Caco-2 (cell line): ENCODE measurements around the gene NF2. TPM values are rescaled to one million over a fixed set of nuclear protein-coding genes. Genes with fewer than 3 reads are reported as not detected.

Experiments
- BruUV-seq: library from RNA; stranded (reverse); fragments of 400-500 nt; replicated peaks from 2 replicates; lab custom pipeline; 2021; lab: Mats Ljungman, UMichigan
- CTCF ChIA-PET: fragments of 300-600 bp; sonication (Branson Sonifier 250); formaldehyde crosslinking; loops from one replicate; lab custom pipeline; 2022; ENCODE audit warnings: antibody characterized with exemption; lab: Charles Lee
- POLR2A ChIA-PET: fragments of 300-600 bp; sonication (Branson Sonifier 250); formaldehyde crosslinking; loops from one replicate; lab custom pipeline; 2022; ENCODE audit warnings: antibody characterized with exemption; lab: Charles Lee
- DNase-seq, 2 experiments: peaks; one replicate each; pipeline versions ENCODE4 v3.0.0 to v3.0.0-alpha.2; 2020 to 2022
- H3K27me3 ChIP-seq: replicated peaks from 2 replicates; pipeline ENCODE4 v1.6.0; 2011; ENCODE audit warnings: low read length; ENCODE audit not compliant: control insufficient read depth, insufficient read depth
- H3K36me3 ChIP-seq: 2 replicates; pipeline ENCODE4 v1.5.1; 2011; ENCODE audit warnings: low read length; ENCODE audit not compliant: control insufficient read depth, insufficient read depth
- H3K4me1 ChIP-seq: fragments of 250-450 bp; sonication (Bioruptor Pico); 2 replicates; pipeline ENCODE4 v1.5.1; 2020; ENCODE audit warnings: mild to moderate bottlenecking
- H3K4me3 ChIP-seq: 2 replicates; pipeline ENCODE4 v1.5.1; 2011; ENCODE audit warnings: low read depth, mild to moderate bottlenecking, control low read depth, low read length
- H3K9me3 ChIP-seq: fragments of 250-450 bp; sonication (Bioruptor Pico); 2 replicates; pipeline ENCODE4 v1.5.1; 2020; ENCODE audit warnings: mild to moderate bottlenecking, moderate library complexity
- H3K27ac Mint-ChIP-seq: one replicate; pipeline ENCODE4 v1.8.0; 2022; ENCODE audit warnings: mixed read lengths; ENCODE audit not compliant: unreplicated experiment
- H3K27me3 Mint-ChIP-seq: one replicate; pipeline ENCODE4 v1.8.0; 2022; ENCODE audit warnings: mixed read lengths; ENCODE audit not compliant: insufficient read depth, unreplicated experiment
- H3K36me3 Mint-ChIP-seq: one replicate; pipeline ENCODE4 v1.8.0; 2022; ENCODE audit warnings: mild to moderate bottlenecking, mixed read lengths; ENCODE audit not compliant: insufficient read depth, unreplicated experiment
- H3K4me1 Mint-ChIP-seq: one replicate; pipeline ENCODE4 v1.8.0; 2022; ENCODE audit warnings: low read depth, mixed read lengths; ENCODE audit not compliant: unreplicated experiment
- H3K4me3 Mint-ChIP-seq: one replicate; pipeline ENCODE4 v1.8.0; 2022; ENCODE audit warnings: mild to moderate bottlenecking, moderate library complexity, mixed read lengths; ENCODE audit not compliant: unreplicated experiment
- H3K9me3 Mint-ChIP-seq: one replicate; pipeline ENCODE4 v1.8.0; 2022; ENCODE audit warnings: mixed read lengths; ENCODE audit not compliant: unreplicated experiment
- intact Hi-C: fragments of 100-400 bp; cut with micrococcal nuclease; formaldehyde crosslinking; loops from one replicate; pipeline ENCODE4 v1.10.0; 2022; ENCODE audit not compliant: unreplicated experiment
- total RNA-seq: library from RNA; stranded (reverse); gene quantifications from 2 replicates; pipeline ENCODE4 v1.2.3, GENCODE V29; 2022
- TF ChIP-seq, protein P1 (sequence below), 2 experiments: fragments of 200-600 bp in 1 of 2; IDR thresholded peaks; 1 replicate in 1 of 2; 2 replicates in 1 of 2; pipeline versions ENCODE4 v1.5.1 to v1.8.0; 2011 to 2022; ENCODE audit warnings: antibody characterized with exemption in 1 of 2, control low read depth in 1 of 2, inconsistent platforms in 1 of 2, low read depth in 1 of 2, low read length in 1 of 2, mild to moderate bottlenecking in 1 of 2, moderate library complexity in 1 of 2; ENCODE audit not compliant: insufficient read depth in 1 of 2, severe bottlenecking in 1 of 2, unreplicated experiment in 1 of 2

The NF2 gene
- total RNA-seq, 1 experiment from 2014 or later, result 53.2 TPM

DNA sequence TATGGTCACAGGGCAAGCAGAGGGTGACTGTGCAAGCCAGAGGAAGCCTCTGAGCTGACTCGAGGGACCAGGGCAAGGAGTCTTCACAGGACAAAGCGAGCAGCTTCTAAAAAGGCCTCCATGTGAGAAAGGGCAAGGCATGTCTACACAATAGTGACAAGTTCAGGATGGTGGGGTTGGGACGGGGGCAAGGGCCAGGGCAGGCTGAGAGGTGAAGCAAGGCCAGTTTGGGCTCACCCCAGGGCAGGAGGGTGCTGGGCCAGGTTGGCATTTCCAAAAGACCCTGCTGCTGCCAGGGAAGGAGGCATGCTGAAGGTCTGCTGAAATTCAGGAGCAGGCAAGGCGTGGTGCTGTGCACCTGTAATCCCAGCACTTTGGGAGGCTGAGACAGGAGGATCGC, 104.0 kb downstream of the NF2 start:
- Mint-ChIP-seq H3K4me3 (no peak overlapping the region), H3K4me1 (no peaks in the 10 kb centered on the region), H3K27ac (no peak overlapping the region), H3K9me3 (no peaks in the 10 kb centered on the region), H3K36me3 (no peaks in the 10 kb centered on the region), H3K27me3 (peaks cover 4% of the 10 kb centered on the region)
- Histone ChIP-seq H3K27me3 (no peaks in the 10 kb centered on the region), H3K4me3 (no peak overlapping the region), H3K36me3 (no peaks in the 10 kb centered on the region), H3K9me3 (no peaks in the 10 kb centered on the region), H3K4me1 (no peaks in the 10 kb centered on the region)
- TF ChIP-seq, protein P1, sequence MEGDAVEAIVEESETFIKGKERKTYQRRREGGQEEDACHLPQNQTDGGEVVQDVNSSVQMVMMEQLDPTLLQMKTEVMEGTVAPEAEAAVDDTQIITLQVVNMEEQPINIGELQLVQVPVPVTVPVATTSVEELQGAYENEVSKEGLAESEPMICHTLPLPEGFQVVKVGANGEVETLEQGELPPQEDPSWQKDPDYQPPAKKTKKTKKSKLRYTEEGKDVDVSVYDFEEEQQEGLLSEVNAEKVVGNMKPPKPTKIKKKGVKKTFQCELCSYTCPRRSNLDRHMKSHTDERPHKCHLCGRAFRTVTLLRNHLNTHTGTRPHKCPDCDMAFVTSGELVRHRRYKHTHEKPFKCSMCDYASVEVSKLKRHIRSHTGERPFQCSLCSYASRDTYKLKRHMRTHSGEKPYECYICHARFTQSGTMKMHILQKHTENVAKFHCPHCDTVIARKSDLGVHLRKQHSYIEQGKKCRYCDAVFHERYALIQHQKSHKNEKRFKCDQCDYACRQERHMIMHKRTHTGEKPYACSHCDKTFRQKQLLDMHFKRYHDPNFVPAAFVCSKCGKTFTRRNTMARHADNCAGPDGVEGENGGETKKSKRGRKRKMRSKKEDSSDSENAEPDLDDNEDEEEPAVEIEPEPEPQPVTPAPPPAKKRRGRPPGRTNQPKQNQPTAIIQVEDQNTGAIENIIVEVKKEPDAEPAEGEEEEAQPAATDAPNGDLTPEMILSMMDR (IDR thresholded peaks at IDR 0.05; ENCODE audit: insufficient read depth in 1 of 2, low read depth in 1 of 2, low read length in 1 of 2, severe bottlenecking in 1 of 2, unreplicated experiment in 1 of 2), result no peak
- intact Hi-C loops, result loop anchor here (10.0 kb wide), 1 partner anchor 297 kb away; no protein-coding TSS in a partner anchor
- ChIA-PET POLR2A (no interaction called here), CTCF (no interaction called here)
- BruUV-seq, result no TSS peak
- DNase-seq, result no peak

DNA sequence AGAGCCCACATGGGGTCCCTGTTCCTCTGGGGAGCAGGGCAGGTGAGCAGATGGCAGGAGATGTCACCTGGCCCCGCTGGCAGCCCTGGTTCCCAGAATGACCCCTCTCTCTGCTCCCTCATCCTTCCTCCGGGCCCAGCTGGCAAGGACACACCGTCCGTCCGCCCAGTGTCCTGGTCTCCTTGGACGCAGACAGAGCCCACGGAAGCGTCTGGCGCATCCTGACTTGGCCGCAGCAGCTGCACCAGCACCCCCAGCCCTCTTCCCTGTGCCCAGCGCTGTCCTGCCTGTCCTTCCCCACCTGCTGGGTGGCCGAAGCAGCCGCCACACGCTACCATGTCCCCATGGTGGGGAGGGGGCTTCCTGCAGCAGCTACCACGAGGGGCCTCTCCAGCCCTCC, 106.8 kb downstream of the NF2 start:
- Mint-ChIP-seq H3K4me3 (no peak overlapping the region), H3K27me3 (peaks cover 4% of the 10 kb centered on the region), H3K27ac (no peak overlapping the region), H3K9me3 (no peaks in the 10 kb centered on the region), H3K4me1 (no peaks in the 10 kb centered on the region), H3K36me3 (no peaks in the 10 kb centered on the region)
- H3K27me3 ChIP-seq, result peaks cover 1% of the 10 kb centered on the region; the same call in 1 of the 2 replicates
- ChIA-PET POLR2A (no interaction called here), CTCF (no interaction called here)
- DNase-seq, result no peak
- H3K4me3 ChIP-seq, result no peak overlapping the region
- H3K9me3 ChIP-seq, result no peaks in the 10 kb centered on the region
- no TSS peak for BruUV-seq
- TF ChIP-seq, protein P1 (IDR thresholded peaks at IDR 0.05; ENCODE audit: insufficient read depth in 1 of 2, low read depth in 1 of 2, low read length in 1 of 2, severe bottlenecking in 1 of 2, unreplicated experiment in 1 of 2), result no peak
- H3K36me3 ChIP-seq, result no peaks in the 10 kb centered on the region
- intact Hi-C loops, result no loop called here
- H3K4me1 ChIP-seq, result no peaks in the 10 kb centered on the region

- intact Hi-C loops, result no loop called here
- H3K36me3 ChIP-seq, result no peaks in the 10 kb centered on the region
- H3K27ac Mint-ChIP-seq, result no peak overlapping the region
- TF ChIP-seq, protein P1 (IDR thresholded peaks at IDR 0.05; ENCODE audit: insufficient read depth in 1 of 2, low read depth in 1 of 2, low read length in 1 of 2, severe bottlenecking in 1 of 2, unreplicated experiment in 1 of 2), result no peak
- no TSS peak for BruUV-seq
- no peak for DNase-seq
- no peak overlapping the region for H3K4me3 ChIP-seq
- no peaks in the 10 kb centered on the region for H3K4me1 Mint-ChIP-seq
- H3K27me3 ChIP-seq, result peaks cover 1% of the 10 kb centered on the region
- no peak overlapping the region for H3K4me3 Mint-ChIP-seq
- H3K27me3 Mint-ChIP-seq, result peaks cover 6% of the 10 kb centered on the region
- H3K36me3 Mint-ChIP-seq, result no peaks in the 10 kb centered on the region
- H3K9me3 ChIP-seq, result no peaks in the 10 kb centered on the region
- POLR2A ChIA-PET, result no interaction called here
- CTCF ChIA-PET, result interaction anchor here (0.6 kb wide), 1 partner anchor 85 kb away, joined by 7 read pairs; no protein-coding TSS in a partner anchor
- no peaks in the 10 kb centered on the region for H3K4me1 ChIP-seq
- no peaks in the 10 kb centered on the region for H3K9me3 Mint-ChIP-seq
These were observed 107.6 kb downstream of the NF2 start for GRCh38 chr22:29710922-29711593.
